Neural cell (in vitro differentiated cells): ENCODE data around the gene GUCA2A. TPM values are rescaled to one million over a fixed set of nuclear protein-coding genes. Genes with fewer than 3 reads are reported as not detected.

Experiments
- H2AFZ ChIP-seq: fragments of 200-600, 300-800 bp; sonication (generic), shearing (Covaris generic); 2 replicates; pipeline ENCODE4 v1.6.0; 2014; ENCODE audit warnings: low read depth, mild to moderate bottlenecking, antibody characterized with exemption, low read length, moderate library complexity
- H3F3A ChIP-seq: fragments of 200-600 bp; shearing (Covaris generic); 2 replicates; pipeline ENCODE4 v1.6.1; 2016; ENCODE audit warnings: mild to moderate bottlenecking, moderate library complexity, mixed read lengths, antibody characterized with exemption, low read length; ENCODE audit not compliant: insufficient read depth, poor library complexity, severe bottlenecking
- H3K27ac ChIP-seq: fragments of 200-600, 300-800 bp; sonication (generic), shearing (Covaris generic); 2 replicates; pipeline ENCODE4 v1.5.1; 2014; ENCODE audit warnings: mild to moderate bottlenecking, low read length, moderate library complexity
- H3K27me3 ChIP-seq: fragments of 300-800, 200-600 bp; sonication (generic), shearing (Covaris generic); 2 replicates; pipeline ENCODE4 v1.6.0; 2014; ENCODE audit warnings: mild to moderate bottlenecking, low read depth, low read length, moderate library complexity; ENCODE audit not compliant: insufficient read depth
- H3K36me3 ChIP-seq: fragments of 300-800, 200-600 bp; sonication (generic), shearing (Covaris generic); 2 replicates; pipeline ENCODE4 v1.5.1; 2014; ENCODE audit warnings: mild to moderate bottlenecking, antibody characterized with exemption, low read length, moderate library complexity; ENCODE audit not compliant: insufficient read depth
- H3K4me2 ChIP-seq: fragments of 300-800, 200-600 bp; sonication (generic), shearing (Covaris generic); 2 replicates; pipeline ENCODE4 v1.6.0; 2014; ENCODE audit warnings: mild to moderate bottlenecking, low read length
- H3K4me3 ChIP-seq: fragments of 300-800, 200-600 bp; sonication (generic), shearing (Covaris generic); 2 replicates; pipeline ENCODE4 v1.5.1; 2014; ENCODE audit warnings: mild to moderate bottlenecking, low read length, moderate library complexity
- H3K79me2 ChIP-seq: fragments of 200-600 bp; shearing (Covaris generic); replicated peaks from 2 replicates; pipeline ENCODE4 v1.6.0; 2014; ENCODE audit warnings: mild to moderate bottlenecking, low read length, moderate library complexity; ENCODE audit not compliant: insufficient read depth
- H3K9ac ChIP-seq: fragments of 300-800, 200-600 bp; sonication (generic), shearing (Covaris generic); 2 replicates; pipeline ENCODE4 v1.6.1; 2016; ENCODE audit warnings: mild to moderate bottlenecking, low read length, mixed read lengths
- H3K9me2 ChIP-seq: fragments of 200-600 bp; shearing (Covaris generic); 2 replicates; pipeline ENCODE4 v1.6.1; 2016; ENCODE audit warnings: mild to moderate bottlenecking, low read length, mixed read lengths; ENCODE audit not compliant: insufficient read depth
- H3K9me3 ChIP-seq: fragments of 200-600, 300-800 bp; sonication (generic), shearing (Covaris generic); 2 replicates; pipeline ENCODE4 v1.6.1; 2016; ENCODE audit warnings: mild to moderate bottlenecking, mixed run types, low read length, moderate library complexity, mixed read lengths
- H4K20me1 ChIP-seq: fragments of 200-600 bp; shearing (Covaris generic); 2 replicates; pipeline ENCODE4 v1.6.1; 2016; ENCODE audit warnings: mild to moderate bottlenecking, mixed run types; ENCODE audit not compliant: insufficient read depth
- MXI1 ChIP-seq: fragments of 450-650 bp; conservative IDR thresholded peaks from 2 replicates; pipeline ENCODE4 v1.6.1; 2014; ENCODE audit warnings: antibody characterized with exemption, mild to moderate bottlenecking; ENCODE audit not compliant: poor library complexity, severe bottlenecking
- RAD21 ChIP-seq: fragments of 450-650 bp; conservative IDR thresholded peaks from 2 replicates; pipeline ENCODE4 v1.6.1; 2014; ENCODE audit warnings: antibody characterized with exemption, mild to moderate bottlenecking, moderate library complexity
- TAF1 ChIP-seq: IDR thresholded peaks from 2 replicates; pipeline ENCODE4 v1.6.1; 2012; ENCODE audit warnings: low read depth
- polyA plus RNA-seq: library from polyadenylated mRNA; depleted of rRNA; stranded (reverse); fragments of >200 nt; gene quantifications from 2 replicates; pipeline ENCODE4 v1.2.3, GENCODE V29; 2014

Gene GUCA2A
- polyA plus RNA-seq, 1 donor from 2014 or later, result not detected

GRCh38 chr1:42114229-42114628, 50.3 kb downstream of the GUCA2A start:
- H3K9me3 ChIP-seq, result no peaks in the 10 kb centered on the region
- TF ChIP-seq RAD21, result no peak
- no peak for TF ChIP-seq TAF1
- no peak for TF ChIP-seq MXI1

More at GRCh38 chr1:42114229-42114628, 50.3 kb downstream of the GUCA2A start:
- Histone ChIP-seq H3F3A (no peaks in the 10 kb centered on the region), H4K20me1 (no peaks in the 10 kb centered on the region), H3K27me3 (no peaks in the 10 kb centered on the region), H3K79me2 (no peaks in the 10 kb centered on the region), H3K4me3 (no peak overlapping the region), H3K27ac (no peak overlapping the region), H3K36me3 (no peaks in the 10 kb centered on the region), H3K4me2 (no peak overlapping the region), H3K9ac (no peak overlapping the region), H3K9me2 (no peaks in the 10 kb centered on the region), H2AFZ (no peak overlapping the region)

Other genes with a start within 250 kb of the GUCA2A start
- 1.9 and 2.6 TPM in 2 replicates for gene HIVEP3, start 245.8 kb downstream of the GUCA2A start, polyA plus RNA-seq
- not detected in 2 replicates for gene GUCA2B, start 11.3 kb downstream of the GUCA2A start, polyA plus RNA-seq
- gene FOXJ3, start 170.5 kb upstream of the GUCA2A start, polyA plus RNA-seq, result 36.0 and 36.3 TPM in 2 replicates
- gene RIMKLA, start 216.0 kb upstream of the GUCA2A start, polyA plus RNA-seq, result 35.4 and 37.5 TPM in 2 replicates